Stimulated activated CD8-positive, alpha-beta memory T cell treated with anti-CD3 and anti-CD28 coated beads, Interleukin-12 subunit alpha, Interleukin-12 subunit beta, amount 100 ng/mL, for 4 hours (primary cell): Measurements from ENCODE around the gene LMCD1.

Experiments used
- DNase-seq: peaks from one replicate; pipeline ENCODE4 v3.0.0-alpha.2; 2020; ENCODE audit warnings: low read depth

The LMCD1 gene, protein sequence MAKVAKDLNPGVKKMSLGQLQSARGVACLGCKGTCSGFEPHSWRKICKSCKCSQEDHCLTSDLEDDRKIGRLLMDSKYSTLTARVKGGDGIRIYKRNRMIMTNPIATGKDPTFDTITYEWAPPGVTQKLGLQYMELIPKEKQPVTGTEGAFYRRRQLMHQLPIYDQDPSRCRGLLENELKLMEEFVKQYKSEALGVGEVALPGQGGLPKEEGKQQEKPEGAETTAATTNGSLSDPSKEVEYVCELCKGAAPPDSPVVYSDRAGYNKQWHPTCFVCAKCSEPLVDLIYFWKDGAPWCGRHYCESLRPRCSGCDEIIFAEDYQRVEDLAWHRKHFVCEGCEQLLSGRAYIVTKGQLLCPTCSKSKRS

DNA sequence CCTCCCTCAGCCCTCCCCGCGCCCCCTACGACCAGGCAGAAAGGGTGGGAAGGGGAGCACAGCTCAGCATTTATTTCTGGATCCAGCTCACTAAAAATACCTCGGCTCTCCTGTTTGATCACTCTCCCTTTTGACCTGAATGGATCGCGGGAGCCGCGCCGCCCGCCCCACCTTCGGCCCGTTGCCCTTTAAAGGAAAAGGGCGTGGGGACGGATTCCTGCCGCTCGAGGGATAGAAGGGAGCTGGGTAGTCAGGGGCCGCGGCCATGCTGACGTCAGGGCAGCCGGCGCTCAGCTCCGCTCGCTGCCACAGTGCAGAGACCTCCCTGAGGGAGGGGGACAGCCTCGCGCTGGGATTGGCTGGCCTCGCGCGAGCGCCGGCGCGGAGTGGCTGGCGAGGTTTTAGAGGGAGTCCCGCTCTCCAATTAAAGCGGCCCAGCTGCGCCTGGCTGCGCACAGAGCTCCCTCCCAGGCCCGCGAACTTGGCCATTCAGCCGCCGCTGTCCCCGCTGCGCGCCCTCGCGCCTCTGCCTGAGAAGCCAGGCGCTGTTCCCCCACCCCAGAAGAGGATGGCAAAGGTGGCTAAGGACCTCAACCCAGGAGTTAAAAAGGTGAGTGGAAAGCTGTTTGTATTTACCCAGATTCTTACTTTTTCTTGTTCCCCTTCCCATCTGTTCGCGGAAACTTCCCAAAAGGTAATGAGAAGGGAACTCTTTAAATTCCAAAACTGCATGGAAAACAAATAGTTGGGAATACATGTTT, at the start of gene LMCD1:
TSS of gene LMCD1 (plus strand) at position 453 of the 761 bp plus-strand sequence. CDS start at position 569, 116 bp downstream.
- peak; percentile 63 for DNase-seq

DNA sequence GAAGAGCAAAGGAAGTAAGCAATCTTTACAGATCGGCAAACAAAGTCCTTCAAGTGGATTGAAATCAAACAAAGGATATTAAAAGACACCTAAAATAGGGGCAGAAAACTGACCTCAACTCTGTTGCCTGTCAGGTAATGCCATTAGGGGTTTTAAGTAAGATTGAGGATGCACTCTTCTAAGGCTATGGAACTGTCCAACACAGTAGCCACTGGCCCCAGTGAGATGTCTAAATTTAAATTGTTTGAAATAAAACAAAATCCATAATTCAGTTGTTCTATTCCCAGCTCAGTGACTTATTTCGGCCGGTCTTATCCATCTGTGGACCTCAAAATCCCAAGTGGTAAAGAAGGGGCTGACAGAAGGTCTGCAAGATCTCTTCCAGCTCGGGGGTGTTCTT, 49.5 kb upstream of the LMCD1 start:
- no peak for DNase-seq

DNA sequence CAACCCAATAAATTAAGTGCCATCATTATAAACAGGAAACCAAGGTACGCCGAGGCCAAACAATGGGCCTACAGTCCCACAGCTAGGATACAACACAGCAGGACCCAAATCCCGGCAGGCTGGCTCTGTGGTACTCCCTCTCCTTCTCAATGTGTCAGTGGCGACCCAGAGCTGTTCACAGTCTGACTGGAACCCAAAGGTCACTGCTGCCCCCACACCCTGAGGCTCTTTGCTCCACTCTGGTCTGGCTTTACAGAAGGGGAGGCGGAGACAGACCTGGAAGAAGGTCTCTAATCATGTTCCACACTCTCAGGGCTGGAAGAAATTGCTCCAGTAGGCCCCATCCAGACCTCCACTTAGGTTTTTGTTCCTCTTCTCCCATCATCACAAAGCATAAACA, 48.5 kb upstream of the LMCD1 start:
- DNase-seq = no peak

DNA sequence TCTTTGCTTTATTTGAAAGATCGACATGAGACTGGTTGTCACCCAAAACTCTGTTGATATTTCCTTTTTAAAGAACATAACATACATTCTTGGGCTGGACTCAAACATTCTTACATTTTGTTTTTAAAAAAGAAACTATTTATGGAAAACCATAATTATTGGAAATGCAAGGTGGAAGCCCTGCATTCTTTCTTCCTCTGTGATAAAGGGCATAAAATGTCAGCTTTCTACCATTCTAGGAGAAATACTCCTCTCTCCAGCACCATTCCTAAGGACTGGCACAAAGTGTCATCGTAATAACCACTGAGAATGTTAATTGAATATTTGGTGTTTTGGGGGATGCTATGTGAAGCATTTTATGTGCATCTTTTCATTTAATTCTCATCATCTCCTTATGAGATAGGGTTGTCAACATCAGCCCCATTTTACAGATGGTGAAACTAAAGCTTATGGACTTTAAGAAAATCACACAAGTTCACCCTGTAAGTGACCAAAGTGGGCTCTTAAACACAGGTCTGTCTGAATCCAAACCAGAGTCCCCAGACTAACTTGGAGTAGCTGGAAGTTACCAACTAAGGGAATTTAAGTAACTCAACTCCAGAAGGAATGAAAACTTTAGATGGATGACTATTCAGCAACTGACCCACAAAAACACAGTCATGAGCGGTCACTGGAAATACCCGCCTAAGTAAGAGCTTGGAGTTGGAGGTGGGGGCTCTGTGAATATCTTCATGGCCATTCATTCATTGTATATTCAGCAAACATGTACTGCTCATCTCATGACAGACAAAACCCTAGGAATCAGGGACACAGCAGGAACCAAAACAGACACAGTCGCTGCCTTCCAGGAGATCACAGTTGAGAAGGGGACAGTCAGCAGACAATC, 45.9 kb upstream of the LMCD1 start:
- DNase-seq = no peak

DNA sequence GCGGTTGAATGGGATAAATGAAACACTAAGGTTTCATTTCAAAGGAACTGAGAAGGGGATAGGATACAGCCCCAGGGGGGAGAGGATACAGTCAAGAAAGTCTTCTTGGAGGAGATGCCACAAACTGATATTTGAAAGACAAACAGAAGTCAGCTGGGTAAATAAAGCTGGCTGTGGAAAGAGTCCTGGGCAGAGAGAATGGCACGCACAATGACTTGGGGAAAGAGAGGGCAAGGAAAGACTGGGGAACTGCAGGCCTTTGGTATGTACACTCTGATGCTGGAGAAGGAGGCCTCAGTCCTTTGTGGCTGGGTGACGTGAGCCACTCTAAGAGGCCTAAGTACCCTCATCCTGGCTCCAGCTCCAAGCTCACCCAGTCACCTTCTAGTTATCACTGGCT, 45.2 kb upstream of the LMCD1 start:
- DNase-seq = no peak

DNA sequence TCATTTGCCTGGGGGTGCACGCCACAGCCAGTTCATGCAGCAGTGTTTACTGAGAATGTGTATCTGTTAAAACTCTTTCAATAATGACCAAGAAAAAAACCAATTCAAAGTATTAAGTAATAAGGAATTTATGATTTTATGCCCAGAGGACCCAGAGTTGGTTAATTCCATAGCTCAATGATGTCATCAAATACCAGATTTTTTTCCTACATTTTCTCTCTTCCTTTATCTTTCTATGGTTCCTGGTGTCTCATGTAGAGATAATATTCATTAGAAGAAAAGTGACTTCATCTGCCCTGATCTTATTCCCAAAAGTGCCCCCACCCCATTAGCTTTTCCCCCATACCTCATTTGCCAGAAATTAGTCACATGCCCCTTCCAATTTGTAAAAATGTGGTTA, 44.6 kb upstream of the LMCD1 start:
- no peak for DNase-seq

DNA sequence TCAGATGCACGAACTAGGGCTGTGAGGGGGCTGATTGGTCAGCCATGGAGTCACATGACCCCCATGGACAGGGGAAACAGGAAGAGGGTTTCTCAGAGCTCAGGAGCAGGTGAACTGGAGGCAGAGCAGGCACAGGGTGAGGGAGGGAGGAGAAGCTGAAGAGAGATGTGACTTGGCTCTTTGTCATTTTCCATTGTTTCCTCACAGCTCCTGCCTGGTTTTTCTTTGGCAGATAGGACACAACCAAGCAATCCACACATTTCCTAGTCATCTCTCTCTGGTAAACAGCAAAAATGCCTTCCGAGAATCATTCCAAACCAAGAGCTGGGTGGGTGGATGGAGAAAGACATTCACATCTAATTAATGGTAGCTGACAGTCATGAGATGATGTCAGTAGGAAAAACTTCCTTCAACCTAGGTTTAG, 43.4 kb upstream of the LMCD1 start:
- DNase-seq = no peak

DNA sequence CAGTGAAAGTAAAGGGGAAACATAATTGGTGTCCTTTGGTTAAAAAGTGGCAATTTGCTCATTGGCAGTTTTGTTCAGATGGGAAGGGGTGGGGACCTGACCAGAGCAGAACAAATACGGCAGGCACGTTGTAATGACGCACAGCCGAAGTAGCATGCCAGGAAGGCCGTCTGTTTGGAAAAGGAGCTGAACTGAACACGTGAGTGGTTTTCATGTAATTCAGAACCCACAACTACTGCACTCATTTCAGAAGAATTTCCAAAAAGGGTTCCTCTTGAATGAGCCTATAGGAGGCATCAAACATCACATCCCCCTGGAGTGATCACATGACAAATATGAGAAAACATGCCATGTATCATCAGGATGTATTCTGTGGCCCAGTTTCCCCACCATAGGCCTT, 42.9 kb upstream of the LMCD1 start:
- DNase-seq = no peak

DNA sequence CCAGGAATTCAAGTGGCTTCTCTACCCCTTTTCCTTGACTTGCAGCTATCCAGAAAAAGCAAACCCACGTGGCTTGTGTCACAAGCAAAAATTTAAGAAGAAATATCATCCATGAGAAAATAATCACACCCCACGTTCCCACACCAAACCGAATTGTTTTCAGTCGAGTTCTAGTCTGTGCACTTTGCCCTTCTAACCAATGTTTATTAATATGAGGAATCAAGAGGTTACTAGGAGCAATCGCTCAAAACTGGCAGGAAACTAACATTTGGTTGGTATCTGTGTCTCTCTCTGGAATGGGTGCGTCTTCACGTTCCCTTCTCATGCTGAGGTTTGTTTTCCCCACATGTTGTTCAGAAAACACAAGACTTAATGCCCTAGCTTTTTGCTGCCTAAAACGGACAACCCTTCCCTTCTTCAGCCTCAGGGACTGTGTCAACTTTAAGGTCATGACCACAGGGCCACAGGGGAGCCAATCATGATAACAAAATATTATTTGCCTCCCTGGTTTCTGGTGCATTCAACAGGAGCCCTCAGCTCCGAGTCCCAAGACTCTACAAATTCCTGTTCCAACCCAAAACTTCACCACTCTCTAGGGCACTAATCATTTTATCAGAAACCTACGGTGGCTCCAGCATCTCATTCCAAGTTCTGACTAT, 41.4 kb upstream of the LMCD1 start:
- DNase-seq = no peak

DNA sequence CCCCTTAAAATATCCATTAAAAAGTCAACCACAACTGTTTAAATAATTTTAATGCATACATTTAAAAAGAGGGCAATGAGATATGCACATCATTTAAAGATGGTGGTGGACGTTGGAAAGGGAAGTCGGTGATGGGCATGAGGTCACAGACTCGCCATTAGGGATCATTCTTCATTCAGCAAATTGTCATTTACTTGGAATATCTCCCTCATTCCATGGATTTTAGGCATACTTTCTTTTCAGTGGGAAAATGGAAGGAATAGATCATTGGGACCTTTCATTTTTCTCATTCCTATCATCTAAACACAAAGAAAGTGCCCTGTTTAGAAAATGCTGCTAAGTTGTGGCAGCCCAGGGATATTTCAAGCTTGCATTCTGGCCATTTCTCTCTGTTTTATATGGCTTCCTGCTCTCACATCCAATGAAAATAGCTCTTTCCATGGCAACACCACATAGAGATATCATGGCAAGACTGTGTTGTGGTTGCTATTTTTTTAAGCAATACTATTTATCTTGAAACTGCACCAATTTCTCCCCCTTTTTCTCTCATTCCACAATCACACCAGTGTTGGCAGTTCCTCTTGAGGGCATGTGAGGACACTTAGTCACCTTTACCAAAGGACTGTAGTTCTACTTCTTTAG, 40.7 kb upstream of the LMCD1 start:
- DNase-seq = no peak

DNA sequence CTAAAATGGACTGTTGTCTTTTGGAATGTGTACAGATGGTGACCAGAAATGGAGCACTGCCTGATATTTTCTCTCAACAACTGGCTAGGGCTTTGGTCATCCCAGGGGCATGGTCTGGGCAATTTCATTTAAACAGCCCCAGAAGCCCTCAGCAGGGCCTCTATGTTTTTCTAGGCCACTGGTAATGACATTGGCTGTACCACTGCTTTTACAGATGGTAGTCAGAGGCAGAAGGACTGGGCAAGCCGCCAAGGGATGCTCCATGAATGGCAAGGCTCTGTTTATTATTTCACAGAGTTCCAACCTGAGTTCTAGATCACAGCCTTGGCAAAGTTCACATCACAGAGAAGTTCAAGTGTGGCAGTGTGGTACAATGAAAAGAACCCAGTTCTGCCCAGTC, 37.0 kb upstream of the LMCD1 start:
- no peak for DNase-seq

DNA sequence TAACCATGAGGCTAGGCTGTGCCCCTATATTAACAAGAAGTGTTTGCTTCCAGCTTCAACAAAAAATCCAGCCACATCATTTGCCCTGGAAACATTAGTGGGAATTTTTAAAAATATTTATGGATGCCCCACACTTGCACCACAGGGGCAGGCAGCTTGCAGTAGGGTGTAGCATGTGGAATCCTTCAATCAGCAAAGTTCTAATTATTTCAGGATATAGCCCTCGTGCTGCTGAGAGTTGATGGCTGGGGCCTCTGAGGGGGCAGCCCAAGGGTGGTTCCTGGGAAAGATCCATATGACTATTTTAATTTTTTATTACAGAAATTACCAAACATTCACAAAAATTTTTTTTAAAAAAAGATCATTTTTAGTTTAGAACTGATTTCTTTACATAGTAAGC, 35.1 kb upstream of the LMCD1 start:
- DNase-seq = no peak

DNA sequence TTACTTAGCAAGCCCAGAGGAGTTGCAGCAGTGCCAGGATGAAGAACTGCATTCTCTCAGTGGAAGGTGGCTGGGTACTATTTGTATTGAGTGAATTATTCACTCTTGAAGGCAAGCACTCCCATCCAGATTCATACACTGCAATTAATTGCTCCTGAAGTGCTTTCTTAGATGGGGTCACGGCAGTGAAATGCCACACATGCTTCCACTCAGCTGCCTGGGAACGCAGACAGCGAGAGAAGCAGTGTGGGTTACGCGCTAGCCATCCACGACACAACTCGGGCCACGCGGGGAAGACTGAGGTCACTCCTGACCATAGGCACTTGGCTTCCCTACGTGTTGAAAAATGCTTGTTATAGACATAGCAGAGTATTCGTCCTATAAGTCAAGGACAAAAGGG, 30.8 kb upstream of the LMCD1 start:
- no peak for DNase-seq

DNA sequence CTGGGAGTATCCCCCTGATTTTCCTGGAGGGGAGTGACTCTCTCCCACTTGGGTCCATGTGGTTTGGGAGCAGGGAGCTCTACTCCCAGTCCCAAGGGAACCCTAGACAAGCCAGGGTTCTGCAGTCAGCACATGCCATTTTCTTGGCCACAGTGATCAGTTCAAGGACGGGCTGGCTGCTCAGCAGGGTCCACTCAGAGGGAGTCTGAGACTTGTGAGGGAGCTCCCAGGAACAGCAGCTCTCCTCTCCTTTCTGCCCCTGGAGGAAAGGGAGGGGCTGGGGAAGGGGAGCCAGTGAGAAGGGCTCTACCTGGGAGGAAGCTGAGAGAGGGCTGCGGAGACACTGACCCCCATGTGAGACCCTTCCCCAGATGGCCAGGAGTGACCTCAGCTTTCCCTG, 29.1 kb upstream of the LMCD1 start:
- DNase-seq = no peak

DNA sequence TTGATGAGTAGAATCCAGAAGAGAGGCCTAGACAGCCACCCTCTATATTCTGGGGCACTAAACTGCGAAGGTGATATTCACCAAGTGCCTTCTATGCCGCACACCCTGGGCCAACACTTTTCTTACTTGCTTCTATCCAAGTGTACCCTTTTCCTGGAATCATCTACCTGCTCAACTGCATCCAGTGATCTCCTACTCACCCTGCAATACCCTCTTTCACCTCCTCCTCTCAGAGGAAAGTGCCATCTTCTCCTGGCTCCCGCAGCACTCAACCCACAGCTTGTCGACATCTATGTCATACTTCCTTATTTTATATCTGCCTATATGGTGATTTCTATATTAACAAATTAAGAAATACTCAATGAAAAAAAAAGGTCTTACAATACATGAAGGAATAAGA, 28.6 kb upstream of the LMCD1 start:
- DNase-seq = no peak

DNA sequence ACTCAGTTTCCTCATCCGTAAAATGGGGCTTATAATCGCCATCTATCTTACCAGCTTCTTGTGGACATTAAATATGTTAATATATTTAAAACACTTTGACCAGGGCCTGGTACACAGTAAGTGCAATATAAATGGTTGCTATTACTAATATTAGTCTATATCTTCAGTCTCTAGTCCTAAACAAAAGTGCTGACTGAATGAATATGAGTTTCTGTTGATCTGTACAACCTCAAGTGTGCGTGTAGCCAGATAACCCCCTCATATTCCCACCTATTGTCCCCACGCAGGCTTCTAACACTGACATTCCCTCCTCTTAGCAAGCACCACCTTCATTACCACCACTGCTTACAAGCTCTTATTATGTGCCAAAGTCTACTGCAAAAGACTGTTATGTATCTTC, 27.6 kb upstream of the LMCD1 start:
- no peak for DNase-seq

DNA sequence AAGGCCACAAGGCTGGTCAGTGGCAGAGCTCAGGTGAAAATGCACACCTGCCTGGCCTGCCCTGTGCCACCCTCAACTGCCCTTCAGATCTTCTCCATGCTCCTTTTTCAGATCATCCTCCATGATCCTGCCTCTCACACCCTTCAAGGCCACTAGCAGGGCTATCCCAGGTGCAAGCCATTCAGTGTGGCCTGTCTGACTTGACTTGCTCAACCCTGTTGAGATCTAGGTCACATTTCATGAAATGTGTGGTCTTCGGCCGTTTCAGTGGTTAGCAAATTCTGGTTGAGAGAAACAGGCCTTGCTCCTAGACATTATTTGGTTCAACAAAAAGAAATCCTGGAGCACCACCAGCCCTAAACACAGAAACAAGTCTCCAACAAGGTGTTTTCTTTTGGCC, 26.6 kb upstream of the LMCD1 start:
- DNase-seq = no peak

DNA sequence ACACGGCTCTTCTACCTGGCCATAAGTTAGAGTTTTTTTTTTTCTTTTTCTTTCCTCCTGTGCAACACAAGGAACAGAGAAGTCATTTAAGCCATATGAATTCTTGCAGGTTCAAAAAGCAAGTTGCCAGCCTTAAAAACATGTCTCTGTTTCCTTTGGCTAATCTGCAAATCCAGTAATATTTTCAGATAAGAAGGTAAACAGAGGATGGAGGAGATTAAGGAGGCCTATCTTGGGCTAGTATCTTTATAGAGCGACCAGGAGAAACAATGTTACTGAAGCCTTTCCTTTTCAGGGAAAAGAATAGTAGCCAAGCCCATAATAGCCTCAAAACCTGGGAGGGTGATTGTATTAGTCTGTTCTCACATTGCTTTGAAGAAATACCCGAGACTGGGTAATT, 20.9 kb upstream of the LMCD1 start:
- no peak for DNase-seq

DNA sequence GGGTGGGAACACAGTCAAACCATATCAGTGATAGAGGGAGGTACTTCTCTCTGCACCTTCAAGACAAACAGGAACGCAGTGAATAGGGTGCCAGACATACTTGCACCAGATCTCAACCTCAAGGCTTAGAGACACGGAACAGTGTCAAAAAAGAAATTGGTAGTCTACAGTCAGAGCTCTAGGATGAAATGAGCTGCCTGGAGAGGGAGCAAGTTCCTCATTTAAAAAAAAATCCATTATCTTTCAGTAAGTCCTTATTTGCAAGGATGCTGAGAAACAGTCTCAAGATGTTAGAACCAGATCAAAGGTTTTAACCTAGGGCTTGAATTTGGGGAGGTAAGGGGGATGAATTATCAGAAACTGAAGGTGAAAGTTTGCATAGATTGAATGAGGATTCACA, 20.2 kb upstream of the LMCD1 start:
- no peak for DNase-seq

DNA sequence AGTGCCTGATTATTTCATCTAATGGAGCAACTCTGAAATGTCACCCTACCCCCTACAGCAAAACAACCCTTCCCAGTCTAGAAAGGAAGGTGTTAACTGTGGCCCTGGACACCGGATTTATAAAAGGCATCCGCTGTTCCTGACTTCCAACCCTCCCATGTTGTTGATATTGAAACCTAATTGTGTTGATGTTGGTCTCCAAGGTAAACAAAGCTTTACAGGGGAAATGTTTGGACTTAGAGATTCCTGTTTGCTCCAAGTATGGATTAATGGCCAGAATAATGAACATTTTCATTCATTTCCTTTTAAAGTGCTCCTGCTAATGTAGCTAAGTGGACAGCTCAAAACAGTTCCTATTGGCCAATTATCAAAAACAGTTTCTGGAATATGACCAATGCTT, 19.4 kb upstream of the LMCD1 start:
- no peak for DNase-seq

DNA sequence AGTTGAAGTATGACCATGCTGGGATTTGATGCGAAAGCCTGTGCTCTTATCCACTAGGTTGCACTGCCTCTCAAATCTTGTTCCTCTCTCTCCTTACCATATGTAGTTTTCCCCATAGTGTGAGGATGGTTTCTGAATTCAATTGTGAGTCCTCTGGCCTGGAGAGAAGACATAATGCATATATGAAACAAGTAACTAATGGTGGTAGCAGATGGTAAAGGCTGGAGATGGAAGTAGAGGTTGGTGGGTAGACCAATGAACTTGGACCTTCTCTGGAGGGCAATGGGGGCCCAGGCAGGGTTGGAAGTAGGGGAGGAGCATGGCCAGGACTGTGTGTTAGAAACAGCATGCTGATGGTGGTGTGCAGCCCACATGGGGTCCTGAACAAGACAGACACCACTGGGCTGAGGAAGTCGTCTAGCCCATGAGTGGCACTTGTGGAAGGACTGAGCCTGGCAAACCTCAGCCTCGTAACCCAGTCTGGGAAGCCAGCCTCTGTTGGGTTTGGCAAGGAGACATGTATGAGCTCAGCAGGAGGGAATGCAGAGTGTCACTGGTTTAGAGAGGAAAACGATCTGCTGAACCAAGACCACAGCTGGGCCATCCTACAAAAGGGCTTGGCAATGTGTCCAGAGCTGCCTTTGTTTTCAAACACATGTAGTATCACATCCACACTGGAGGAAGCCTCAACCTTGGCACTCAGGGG, 18.5 kb upstream of the LMCD1 start:
- DNase-seq = no peak
